Nephron progenitor cell (in vitro differentiated cells): Measurements from ENCODE around the gene GNS.
A peak's percentile ranks its signal among the peaks of the same experiment; 100 is the strongest.

Experiments used
- DNase-seq: peaks from one replicate; pipeline ENCODE4 v3.0.0; 2021
- H3K27ac Mint-ChIP-seq: 2 replicates; pipeline ENCODE4 v1.8.0; 2021; ENCODE audit warnings: mild to moderate bottlenecking, moderate library complexity, mixed read lengths
- H3K27me3 Mint-ChIP-seq: 2 replicates; pipeline ENCODE4 v1.8.0; 2021; ENCODE audit warnings: mild to moderate bottlenecking, low read depth, mixed read lengths; ENCODE audit not compliant: poor library complexity
- H3K36me3 Mint-ChIP-seq: 2 replicates; pipeline ENCODE4 v1.8.0; 2021; ENCODE audit warnings: low read depth, mixed read lengths
- H3K4me1 Mint-ChIP-seq: 2 replicates; pipeline ENCODE4 v1.8.0; 2021; ENCODE audit warnings: mixed read lengths
- H3K4me3 Mint-ChIP-seq: 2 replicates; pipeline ENCODE4 v1.8.0; 2021; ENCODE audit warnings: mild to moderate bottlenecking, moderate library complexity, mixed read lengths
- H3K9me3 Mint-ChIP-seq: 2 replicates; pipeline ENCODE4 v1.8.0; 2021; ENCODE audit warnings: mild to moderate bottlenecking, moderate library complexity, mixed read lengths
- TF ChIP-seq, protein P1 (sequence below): fragments of 200-600 bp; sonication (generic); IDR thresholded peaks from 2 replicates; pipeline ENCODE4 v1.5.0; 2021; ENCODE audit warnings: antibody characterized with exemption

Gene GNS

DNA sequence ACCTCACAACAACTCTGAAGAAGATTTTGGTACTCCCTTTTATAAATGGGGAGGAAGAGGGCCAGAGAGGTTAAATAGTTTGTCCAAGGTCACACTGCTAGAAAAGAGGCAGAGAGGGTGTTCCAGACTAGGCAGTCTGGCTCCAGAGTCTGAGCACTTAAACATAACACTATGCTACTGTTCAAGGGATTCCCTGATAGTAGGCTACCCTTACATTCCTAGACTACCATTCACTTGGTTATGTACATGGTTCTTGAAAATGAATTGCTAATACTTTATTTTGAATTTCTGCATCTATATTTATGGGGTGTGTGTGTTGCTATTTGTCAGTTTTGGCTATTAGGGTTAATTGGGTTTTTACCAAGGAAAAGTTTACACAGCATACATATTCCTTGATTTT is 7.2 kb downstream of the GNS start:
- Mint-ChIP-seq H3K4me3 (no peak overlapping the region), H3K27me3 (peaks cover 3% of the 10 kb centered on the region), H3K4me1 (no peaks in the 10 kb centered on the region), H3K36me3 (peaks cover 60% of the 10 kb centered on the region), H3K27ac (no peak overlapping the region), H3K9me3 (no peaks in the 10 kb centered on the region)
- TF ChIP-seq, protein P1, sequence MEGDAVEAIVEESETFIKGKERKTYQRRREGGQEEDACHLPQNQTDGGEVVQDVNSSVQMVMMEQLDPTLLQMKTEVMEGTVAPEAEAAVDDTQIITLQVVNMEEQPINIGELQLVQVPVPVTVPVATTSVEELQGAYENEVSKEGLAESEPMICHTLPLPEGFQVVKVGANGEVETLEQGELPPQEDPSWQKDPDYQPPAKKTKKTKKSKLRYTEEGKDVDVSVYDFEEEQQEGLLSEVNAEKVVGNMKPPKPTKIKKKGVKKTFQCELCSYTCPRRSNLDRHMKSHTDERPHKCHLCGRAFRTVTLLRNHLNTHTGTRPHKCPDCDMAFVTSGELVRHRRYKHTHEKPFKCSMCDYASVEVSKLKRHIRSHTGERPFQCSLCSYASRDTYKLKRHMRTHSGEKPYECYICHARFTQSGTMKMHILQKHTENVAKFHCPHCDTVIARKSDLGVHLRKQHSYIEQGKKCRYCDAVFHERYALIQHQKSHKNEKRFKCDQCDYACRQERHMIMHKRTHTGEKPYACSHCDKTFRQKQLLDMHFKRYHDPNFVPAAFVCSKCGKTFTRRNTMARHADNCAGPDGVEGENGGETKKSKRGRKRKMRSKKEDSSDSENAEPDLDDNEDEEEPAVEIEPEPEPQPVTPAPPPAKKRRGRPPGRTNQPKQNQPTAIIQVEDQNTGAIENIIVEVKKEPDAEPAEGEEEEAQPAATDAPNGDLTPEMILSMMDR = no peak
- DNase-seq = no peak

DNA sequence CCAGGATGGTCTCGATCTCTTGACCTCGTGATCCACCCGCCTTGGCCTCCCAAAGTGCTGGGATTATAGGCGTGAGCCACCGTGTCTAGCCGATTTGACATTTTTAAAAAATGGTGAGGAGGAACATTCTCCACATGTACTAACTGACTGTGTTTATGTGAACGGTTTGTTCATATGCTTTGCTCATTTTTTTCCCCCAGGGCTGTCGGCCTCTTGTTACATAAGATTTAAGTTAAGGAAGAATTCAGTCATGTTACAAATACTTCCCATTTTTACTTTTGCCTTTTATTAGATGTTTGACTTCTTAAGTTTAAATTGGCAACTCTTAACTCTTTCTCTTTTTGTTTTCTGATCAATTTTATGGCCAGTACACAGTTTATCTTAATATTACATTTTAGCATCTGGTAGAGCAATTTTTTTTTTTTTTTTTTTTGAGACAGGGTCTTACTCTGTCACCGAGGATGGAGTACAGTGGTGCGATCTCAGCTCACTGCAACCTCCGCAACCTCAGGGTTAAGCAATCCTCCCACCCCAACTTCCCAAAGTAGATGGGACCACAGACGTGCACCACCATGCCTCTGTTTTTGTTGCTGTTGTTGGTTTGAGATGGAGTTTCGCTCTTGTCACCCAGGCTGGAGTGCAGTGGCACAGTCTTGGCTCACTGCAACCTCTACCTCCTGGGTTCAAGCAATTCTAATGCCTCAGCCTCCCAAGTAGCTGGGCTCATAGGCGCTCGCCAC is 9.6 kb downstream of the GNS start:
- Mint-ChIP-seq H3K4me1 (no peaks in the 10 kb centered on the region), H3K27me3 (peaks cover 3% of the 10 kb centered on the region), H3K4me3 (no peak overlapping the region), H3K27ac (no peak overlapping the region), H3K9me3 (no peaks in the 10 kb centered on the region), H3K36me3 (peaks cover 64% of the 10 kb centered on the region)
- TF ChIP-seq, protein P1 = no peak
- no peak for DNase-seq

DNA sequence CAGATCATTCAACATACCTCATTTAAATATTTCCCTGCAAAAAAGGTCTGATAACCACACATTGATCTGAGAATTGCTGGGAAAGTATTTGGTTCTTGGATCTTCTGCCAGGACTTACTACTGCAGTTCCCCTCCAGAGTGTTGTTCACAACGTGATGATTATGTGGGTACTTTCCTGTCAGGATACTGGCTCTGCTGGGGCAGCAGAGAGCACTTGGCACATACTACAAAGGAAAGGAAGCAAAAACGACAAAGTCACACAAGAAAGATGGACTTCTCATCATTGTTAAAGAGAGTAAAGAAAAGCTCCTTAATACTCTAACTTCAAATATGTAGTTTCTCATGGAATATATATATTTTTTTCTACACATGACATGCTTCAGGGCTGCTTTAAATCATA is 11.5 kb downstream of the GNS start:
- no peak for DNase-seq
- Mint-ChIP-seq H3K9me3 (no peaks in the 10 kb centered on the region), H3K4me1 (no peaks in the 10 kb centered on the region), H3K36me3 (peaks cover 72% of the 10 kb centered on the region), H3K4me3 (no peak overlapping the region), H3K27me3 (no peaks in the 10 kb centered on the region), H3K27ac (peak overlapping the region; percentile 57)
- TF ChIP-seq, protein P1 = no peak

DNA sequence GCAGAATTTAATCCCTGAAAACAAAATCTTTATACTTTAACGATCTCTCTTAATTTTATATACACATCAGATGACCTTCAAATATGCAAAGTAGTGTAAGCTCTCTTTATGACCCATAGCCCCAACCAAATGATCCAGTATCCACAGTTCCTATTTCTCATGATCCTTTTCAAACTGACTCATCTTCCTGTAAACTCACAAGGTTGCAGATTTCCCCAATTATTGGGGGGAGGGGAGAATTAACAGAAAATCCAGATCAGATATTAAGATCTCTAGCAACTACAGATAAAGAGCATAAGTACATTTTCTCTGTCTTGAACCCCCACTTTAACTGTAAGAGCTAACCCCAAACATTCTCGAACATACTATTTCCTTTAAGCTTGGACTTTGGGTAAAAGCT is 12.5 kb downstream of the GNS start:
- Mint-ChIP-seq H3K4me1 (no peaks in the 10 kb centered on the region), H3K27me3 (no peaks in the 10 kb centered on the region), H3K4me3 (no peak overlapping the region), H3K36me3 (peaks cover 81% of the 10 kb centered on the region), H3K9me3 (no peaks in the 10 kb centered on the region), H3K27ac (no peak overlapping the region)
- DNase-seq = no peak
- TF ChIP-seq, protein P1 = no peak

DNA sequence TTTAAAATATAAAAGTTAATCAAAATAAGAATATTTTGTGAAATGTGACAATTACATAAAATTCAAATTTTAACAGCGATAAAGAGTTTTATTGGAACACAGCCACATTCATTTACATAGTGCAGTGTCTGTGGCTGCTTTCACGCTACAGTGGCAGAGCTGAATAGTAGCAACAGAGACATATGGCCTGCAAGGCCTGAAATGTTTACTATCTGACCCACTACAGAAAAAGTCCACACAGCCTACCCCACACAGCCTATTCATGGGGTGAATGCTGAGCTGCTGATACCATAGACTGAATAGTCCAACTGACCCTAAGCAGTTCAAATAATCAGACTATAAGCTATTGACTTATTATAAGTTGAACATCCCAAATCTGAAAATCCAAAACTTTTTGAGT is 13.2 kb downstream of the GNS start:
- peaks cover 80% of the 10 kb centered on the region for H3K36me3 Mint-ChIP-seq
- no peaks in the 10 kb centered on the region for H3K27me3 Mint-ChIP-seq
- H3K4me1 Mint-ChIP-seq = no peaks in the 10 kb centered on the region
- TF ChIP-seq, protein P1 = no peak
- DNase-seq = no peak
- no peak overlapping the region for H3K27ac Mint-ChIP-seq
- H3K4me3 Mint-ChIP-seq = no peak overlapping the region
- no peaks in the 10 kb centered on the region for H3K9me3 Mint-ChIP-seq

DNA sequence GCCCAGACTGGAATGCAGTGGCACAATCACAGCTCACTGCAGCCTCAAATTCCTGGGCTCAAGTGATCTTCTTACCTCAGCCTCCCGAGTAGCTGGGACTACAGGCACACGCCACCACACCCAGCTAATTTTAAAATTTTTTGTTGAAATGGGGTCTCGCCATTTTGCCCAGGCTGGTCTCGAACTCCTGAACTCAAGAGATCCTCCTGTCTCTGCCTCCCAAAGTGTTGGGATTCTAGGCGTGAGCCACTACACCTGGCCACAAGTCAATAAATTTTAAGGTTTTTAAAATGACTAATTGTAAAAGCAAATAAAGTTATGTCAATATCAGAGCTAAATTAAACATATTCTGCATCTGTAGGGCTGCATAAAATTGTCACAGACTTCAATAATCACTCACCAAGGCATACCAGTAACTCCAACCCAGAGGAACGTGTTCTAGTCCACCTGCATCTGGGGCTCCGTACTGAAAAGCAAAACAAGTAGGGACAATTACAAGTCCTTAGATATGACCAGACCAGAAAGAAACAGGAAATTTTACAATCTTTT is 13.9 kb downstream of the GNS start:
- TF ChIP-seq, protein P1 = no peak
- no peaks in the 10 kb centered on the region for H3K4me1 Mint-ChIP-seq
- H3K27me3 Mint-ChIP-seq = no peaks in the 10 kb centered on the region
- no peaks in the 10 kb centered on the region for H3K9me3 Mint-ChIP-seq
- no peak overlapping the region for H3K4me3 Mint-ChIP-seq
- no peak for DNase-seq
- H3K36me3 Mint-ChIP-seq = peaks cover 80% of the 10 kb centered on the region
- H3K27ac Mint-ChIP-seq = no peak overlapping the region
